Smooth muscle cell of the brain vasculature (primary cell): ENCODE results near the gene IGF1R.

Experiments
- DNase-seq: peaks from one replicate; pipeline ENCODE4 v3.0.0-alpha.2; 2012; ENCODE audit warnings: low read depth, low spot score

IGF1R gene

GRCh38 chr15:98745650-98746374 lies 97.5 kb downstream of the IGF1R start:
- no peak for DNase-seq

- no peak for DNase-seq
These were observed 98.2 kb downstream of the IGF1R start for GRCh38 chr15:98746375-98747155.

- DNase-seq: no peak
These were observed 103.4 kb downstream of the IGF1R start for GRCh38 chr15:98751767-98752166.

GRCh38 chr15:98753726-98754656 lies 105.7 kb downstream of the IGF1R start:
- no peak for DNase-seq

GRCh38 chr15:98754657-98755022 lies 106.3 kb downstream of the IGF1R start:
- DNase-seq: no peak

DNA sequence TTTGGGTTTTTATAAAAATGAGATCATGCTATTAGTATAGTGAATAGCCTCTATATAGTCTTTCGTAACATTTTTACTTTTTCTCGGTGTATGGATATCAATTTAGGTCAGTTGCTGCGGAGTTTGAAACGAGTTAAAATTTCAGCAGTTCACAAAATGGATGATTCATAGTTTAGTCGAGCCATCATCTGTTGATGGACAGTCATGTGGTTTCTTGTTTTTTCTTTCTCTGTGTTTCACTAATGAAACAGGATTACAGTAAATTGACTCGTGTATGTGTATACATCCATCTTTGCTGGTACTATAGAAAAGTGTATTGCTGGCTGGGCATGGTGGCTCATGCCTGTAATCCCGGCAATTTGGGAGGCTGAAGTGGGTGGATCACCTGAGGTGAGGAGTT lies 106.8 kb downstream of the IGF1R start:
- no peak for DNase-seq

- DNase-seq: no peak
These were observed 107.4 kb downstream of the IGF1R start for GRCh38 chr15:98755781-98756180.

- DNase-seq: no peak
These were observed 109.9 kb downstream of the IGF1R start for GRCh38 chr15:98758224-98758623.

DNA sequence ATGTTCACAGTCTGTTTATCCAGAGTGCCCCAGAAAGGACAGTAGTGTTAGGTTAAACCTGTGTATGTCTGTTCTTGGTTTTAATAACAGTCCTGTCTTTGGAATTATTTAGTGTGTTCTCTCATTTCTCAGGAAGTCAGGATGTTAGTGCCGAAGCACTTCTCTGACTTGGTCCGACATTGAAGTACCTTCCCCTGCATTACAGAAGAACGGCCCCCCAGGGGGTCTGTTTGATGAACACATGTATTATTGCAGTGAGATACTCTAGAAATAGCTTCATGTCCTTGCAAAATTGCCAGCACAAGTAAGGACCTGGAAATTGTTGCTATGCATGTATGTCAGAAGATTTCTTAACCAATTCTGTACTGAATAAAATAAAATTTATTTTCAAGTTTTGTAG lies 110.9 kb downstream of the IGF1R start:
- no peak for DNase-seq

DNA sequence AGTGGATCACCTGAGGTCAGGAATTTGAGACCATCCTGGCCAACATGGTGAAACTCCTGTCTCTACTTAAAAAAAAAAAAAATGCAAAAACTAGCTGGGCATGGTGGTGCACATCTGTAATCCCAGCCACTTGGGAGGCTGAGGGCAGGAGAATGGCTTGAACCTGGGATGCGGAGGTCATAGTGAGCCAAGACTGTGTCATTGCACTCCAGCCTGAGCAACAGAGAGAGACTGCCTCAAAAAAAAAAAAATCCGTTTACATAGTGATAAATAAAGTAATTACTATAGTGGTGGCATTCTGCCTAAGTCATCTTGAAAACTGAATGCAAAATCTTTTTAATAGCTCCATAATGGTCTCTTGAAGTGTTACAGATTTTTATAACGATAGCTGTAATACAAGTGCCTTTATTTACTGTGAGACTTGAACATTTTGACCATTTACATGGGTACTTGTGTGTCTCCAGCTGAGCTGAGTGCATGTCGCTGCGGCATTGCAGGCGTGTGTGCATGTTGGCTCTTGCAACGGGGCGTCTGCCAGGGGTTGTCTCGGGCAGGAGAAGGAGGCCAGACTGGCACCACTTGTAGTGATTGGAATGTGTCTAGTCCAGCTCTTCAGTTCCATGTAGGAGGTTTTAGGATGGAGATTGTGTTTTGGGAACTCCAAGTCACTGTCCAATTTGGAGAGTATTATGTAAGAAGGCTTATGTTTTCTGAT lies 111.9 kb downstream of the IGF1R start:
- no peak for DNase-seq

GRCh38 chr15:98760975-98761374 lies 112.6 kb downstream of the IGF1R start:
- DNase-seq: no peak

- DNase-seq: no peak
These were observed 114.8 kb downstream of the IGF1R start for GRCh38 chr15:98763179-98763578.

- DNase-seq: no peak
These were observed 116.0 kb downstream of the IGF1R start for GRCh38 chr15:98764291-98764690.

DNA sequence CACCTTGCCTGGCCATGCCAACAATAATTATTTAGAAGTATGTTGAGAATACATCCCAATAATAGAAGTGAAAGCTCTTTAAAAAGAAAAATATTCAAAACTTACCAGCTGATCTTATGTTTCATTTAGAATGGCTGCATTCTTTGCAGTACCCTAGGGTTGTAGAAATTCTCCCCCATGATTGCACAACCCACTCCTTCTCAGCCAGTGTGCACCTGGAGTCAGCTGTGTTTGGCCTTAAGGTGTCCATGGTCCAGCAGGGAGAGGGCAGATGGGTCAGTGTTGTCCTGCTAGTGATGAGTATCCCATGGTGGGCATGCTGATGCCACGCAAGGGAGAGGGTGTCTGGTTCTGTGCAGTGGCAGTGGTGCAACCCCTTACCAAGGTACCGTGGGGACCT lies 117.3 kb downstream of the IGF1R start:
- DNase-seq: no peak

GRCh38 chr15:98767692-98768091 lies 119.4 kb downstream of the IGF1R start:
- DNase-seq: no peak

DNA sequence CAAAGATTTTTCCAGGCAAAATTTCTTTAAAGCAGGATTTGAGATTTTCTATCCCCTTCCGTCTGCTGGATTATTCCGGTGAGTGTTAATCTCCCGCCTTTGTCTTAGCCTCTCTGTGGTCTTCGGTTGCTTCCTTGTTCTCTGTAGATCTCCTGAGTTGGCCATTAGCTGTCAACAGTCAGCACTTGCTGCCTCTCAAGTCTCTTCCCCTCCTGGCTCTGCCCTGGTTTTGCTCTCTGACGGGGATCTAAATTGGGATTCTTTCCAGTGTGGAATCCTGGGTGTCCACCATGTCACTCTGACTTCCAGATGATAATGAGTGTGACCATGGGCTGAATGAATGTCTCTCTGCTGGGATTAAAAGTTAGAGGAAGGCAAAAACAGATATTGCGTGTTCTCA lies 121.5 kb downstream of the IGF1R start:
- no peak for DNase-seq

DNA sequence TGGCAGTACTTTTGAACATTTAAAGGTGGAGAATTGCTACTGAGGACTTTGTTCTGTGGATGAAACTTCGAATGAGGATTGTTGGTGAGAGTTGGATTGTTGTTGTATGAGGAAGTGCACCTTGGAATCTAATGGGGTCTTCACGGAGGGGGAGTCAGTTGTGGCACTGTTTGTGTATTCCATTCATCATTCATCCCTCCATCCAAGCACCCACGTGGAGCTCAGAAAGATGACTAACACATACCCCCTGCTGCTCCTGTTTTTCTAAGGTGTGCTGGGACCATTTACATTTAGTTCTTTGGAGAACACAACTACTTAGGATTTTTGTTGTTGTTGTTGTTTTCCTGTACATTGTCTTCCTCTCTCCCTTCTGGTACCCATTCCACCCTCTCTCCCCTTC lies 122.6 kb downstream of the IGF1R start:
- no peak for DNase-seq

GRCh38 chr15:98771541-98771940 lies 123.2 kb downstream of the IGF1R start:
- no peak for DNase-seq

DNA sequence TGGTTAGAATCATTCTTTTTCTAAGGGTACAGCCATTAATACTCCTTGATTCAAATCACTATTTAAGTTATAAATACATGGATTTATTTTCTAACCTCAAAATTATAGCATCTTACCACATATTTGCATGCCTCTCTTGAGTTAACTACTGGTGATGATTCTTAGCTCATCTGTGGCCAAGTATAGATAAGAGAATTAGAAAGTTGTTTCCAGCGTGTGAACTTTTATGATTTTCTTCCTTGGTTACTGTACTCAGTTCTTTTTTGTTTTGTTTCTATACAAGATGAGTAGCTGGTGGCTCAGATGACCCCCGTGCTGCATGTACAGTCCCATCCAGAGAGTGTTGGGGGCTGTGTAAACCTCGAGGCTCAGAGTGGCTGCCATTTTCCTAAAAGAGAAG lies 124.6 kb downstream of the IGF1R start:
- no peak for DNase-seq

- DNase-seq: no peak
These were observed 125.3 kb downstream of the IGF1R start for GRCh38 chr15:98773616-98774015.

DNA sequence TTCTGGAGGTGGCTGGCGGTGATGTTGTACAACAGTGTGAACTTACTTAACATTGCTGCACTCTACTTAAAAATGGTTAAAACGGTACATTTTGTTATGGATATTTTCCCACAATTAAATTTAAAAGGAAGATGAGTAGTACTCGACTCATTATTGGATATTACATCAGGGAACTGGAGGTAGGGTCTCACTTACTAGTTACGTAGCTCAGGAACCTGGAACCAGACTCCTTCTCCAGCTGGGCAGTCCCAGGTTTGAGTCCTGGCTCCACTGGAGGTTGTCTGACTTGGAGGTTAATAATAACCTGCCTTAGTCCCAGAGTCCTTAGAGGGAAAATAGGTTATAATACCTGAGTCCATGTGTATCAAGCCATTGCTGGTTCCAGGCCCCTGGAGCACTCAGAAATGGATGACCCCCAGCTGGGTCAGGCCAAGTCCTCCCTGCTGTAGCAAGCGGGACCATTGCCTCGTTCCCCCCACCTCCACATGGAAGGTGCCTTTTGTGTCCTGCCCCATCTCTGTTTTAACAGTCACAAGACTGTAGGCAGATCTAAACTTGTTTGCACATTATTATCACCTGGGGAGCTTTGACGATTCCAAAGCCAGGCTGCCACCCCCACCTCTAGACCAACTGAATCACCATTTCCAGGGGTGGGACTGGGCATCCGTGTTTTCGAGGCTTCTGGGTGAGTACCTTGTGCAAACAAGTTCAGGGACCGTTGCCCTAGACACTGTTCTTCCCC lies 126.6 kb downstream of the IGF1R start:
- DNase-seq: no peak
